Measurements from ENCODE around the gene SERPINB6. TPM values are rescaled to one million over a fixed set of nuclear protein-coding genes. Genes with fewer than 3 reads are reported as not detected.

SERPINB6 gene
- total RNA-seq, 1 donor from 2014 or later = 20.1 TPM

DNA sequence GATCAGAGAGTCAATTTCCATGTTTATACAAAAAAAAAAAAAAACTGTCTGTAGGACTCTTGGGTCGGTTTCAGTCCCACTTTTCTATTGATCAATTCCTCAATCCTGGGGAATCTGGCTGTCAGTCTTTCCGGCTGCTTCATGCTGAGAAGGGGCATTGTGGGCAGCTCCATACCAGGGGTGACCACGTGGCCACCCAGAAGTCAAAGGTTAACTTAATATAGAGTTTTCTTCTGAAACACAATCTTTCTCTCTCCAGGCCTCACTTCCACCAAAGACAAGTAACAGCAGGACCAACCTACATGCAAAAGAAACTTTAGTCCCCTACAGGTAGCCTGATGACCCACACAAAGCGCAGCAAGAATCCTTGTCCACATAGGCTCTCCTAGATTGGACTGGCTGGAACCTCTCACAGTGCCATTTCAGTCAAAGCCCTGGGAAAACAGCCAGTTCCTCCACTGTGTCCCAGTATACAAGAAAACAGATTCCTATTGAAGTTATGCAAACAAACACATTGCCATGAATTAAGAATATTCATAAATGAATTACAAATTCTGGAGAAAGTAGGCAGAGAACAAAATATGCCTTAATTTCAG is 49.7 kb downstream of the SERPINB6 start:
- no peak overlapping the region for H3K4me3 Mint-ChIP-seq
- no peaks in the 10 kb centered on the region for H3K27me3 Mint-ChIP-seq (ENCODE audit: low read depth)
- TF ChIP-seq, protein P1, sequence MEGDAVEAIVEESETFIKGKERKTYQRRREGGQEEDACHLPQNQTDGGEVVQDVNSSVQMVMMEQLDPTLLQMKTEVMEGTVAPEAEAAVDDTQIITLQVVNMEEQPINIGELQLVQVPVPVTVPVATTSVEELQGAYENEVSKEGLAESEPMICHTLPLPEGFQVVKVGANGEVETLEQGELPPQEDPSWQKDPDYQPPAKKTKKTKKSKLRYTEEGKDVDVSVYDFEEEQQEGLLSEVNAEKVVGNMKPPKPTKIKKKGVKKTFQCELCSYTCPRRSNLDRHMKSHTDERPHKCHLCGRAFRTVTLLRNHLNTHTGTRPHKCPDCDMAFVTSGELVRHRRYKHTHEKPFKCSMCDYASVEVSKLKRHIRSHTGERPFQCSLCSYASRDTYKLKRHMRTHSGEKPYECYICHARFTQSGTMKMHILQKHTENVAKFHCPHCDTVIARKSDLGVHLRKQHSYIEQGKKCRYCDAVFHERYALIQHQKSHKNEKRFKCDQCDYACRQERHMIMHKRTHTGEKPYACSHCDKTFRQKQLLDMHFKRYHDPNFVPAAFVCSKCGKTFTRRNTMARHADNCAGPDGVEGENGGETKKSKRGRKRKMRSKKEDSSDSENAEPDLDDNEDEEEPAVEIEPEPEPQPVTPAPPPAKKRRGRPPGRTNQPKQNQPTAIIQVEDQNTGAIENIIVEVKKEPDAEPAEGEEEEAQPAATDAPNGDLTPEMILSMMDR (conservative IDR thresholded peaks at IDR 0.05) = no peak
- no peaks in the 10 kb centered on the region for H3K9me3 Mint-ChIP-seq
- H3K36me3 Mint-ChIP-seq (ENCODE audit: low read depth) = peaks cover 7% of the 10 kb centered on the region
- peak overlapping the region; percentile 21 for H3K27ac Mint-ChIP-seq (ENCODE audit: unreplicated experiment)
- H3K4me1 Mint-ChIP-seq = peaks cover 31% of the 10 kb centered on the region
- DNase-seq (ENCODE audit: low read depth, low spot score) = no peak

DNA sequence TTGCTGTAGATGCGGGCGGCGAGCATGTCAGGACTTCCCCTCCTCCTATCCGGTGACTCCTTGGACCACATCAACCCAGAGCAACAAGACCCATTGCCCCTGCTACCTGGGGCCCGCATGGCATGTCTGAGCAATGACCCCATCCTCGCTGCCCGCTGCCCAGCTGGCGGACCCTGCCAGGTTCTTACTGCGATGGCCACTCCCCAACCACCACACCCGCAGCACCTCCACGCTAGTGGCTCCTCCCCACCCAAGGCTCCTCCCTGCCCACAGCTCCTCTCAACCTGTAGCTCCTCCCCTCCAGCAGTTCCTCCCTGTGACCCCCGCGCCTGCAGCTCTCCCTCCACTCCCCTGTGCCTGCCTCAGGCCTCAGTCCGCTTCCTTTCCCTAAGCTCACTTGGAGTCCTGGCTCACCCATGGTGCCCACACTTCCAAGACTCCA is 50.7 kb downstream of the SERPINB6 start:
- Mint-ChIP-seq H3K9me3 (no peaks in the 10 kb centered on the region), H3K27ac (ENCODE audit: unreplicated experiment) (peak overlapping the region; percentile 47), H3K27me3 (ENCODE audit: low read depth) (no peaks in the 10 kb centered on the region), H3K4me3 (no peak overlapping the region), H3K4me1 (peaks cover 32% of the 10 kb centered on the region), H3K36me3 (ENCODE audit: low read depth) (peaks cover 7% of the 10 kb centered on the region)
- DNase-seq (ENCODE audit: low read depth, low spot score) = no peak
- TF ChIP-seq, protein P1 (conservative IDR thresholded peaks at IDR 0.05) = no peak

DNA sequence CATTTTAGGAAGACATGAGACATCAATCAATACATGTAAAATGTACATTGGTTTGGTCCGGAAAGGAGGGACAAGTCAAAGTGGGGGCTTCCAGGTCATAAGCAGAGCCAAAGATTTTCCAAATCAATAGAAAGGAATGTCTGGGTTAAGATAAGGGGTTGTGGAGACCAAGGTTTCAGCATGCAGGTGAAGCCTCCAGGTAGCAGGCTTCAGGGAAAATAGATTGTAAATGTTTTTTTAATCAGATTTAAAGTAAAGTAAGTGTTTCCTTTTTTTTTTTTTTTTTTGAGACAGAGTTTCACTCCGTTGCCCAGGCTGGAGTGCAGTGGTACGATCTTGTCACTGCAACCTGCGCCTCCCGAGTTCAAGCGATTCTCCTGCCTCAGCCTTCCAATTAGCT is 51.5 kb downstream of the SERPINB6 start:
- no peak for DNase-seq (ENCODE audit: low read depth, low spot score)
- TF ChIP-seq, protein P1 (conservative IDR thresholded peaks at IDR 0.05) = no peak
- Mint-ChIP-seq H3K4me3 (peak overlapping the region; percentile 9), H3K9me3 (no peaks in the 10 kb centered on the region), H3K27ac (ENCODE audit: unreplicated experiment) (peak overlapping the region; percentile 54), H3K4me1 (peaks cover 30% of the 10 kb centered on the region), H3K36me3 (ENCODE audit: low read depth) (peaks cover 7% of the 10 kb centered on the region), H3K27me3 (ENCODE audit: low read depth) (no peaks in the 10 kb centered on the region)

DNA sequence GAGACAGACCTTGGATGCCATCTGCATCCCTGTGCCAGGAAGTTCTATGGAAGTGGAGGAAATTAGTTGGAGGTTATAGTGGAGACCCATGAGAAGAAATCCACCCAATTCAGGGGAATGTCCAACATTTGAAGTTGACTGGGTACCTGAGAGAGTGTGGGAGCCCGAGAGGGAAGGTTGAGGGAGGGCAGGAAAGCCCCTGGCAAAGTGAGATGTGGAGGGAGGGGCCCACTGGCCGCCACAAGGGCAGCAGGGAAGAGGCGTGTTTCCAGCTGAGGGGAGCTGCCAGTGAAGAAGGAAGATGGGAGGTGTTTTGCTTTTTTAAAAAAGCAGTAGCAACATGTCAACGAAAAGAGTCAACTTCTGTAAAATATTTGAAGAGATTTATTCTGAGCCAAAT is 52.0 kb downstream of the SERPINB6 start:
- H3K9me3 Mint-ChIP-seq = no peaks in the 10 kb centered on the region
- peaks cover 30% of the 10 kb centered on the region for H3K4me1 Mint-ChIP-seq
- no peak for DNase-seq (ENCODE audit: low read depth, low spot score)
- TF ChIP-seq, protein P1 (conservative IDR thresholded peaks at IDR 0.05) = no peak
- H3K27me3 Mint-ChIP-seq (ENCODE audit: low read depth) = no peaks in the 10 kb centered on the region
- H3K36me3 Mint-ChIP-seq (ENCODE audit: low read depth) = peaks cover 7% of the 10 kb centered on the region
- peak overlapping the region; percentile 9 for H3K4me3 Mint-ChIP-seq
- no peak overlapping the region for H3K27ac Mint-ChIP-seq (ENCODE audit: unreplicated experiment)

DNA sequence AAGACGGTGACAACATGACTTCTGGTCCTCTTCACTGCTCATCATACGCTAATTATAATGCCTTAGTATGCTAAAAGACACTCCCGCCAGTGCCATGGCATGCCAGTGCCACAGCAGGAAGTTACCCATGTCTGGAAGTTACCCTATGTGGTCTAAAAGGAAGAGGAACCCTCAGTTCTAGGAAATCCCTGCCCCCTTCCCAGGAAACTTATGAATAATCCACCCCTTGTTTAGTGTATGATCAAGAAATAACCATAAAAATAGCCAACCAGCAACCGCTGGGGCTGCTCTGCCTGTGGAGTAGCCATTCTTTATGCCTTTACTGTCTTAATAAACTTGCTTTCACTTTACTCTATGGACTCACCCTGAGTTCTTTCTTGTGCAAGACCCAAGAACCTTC is 52.4 kb downstream of the SERPINB6 start:
- Mint-ChIP-seq H3K36me3 (ENCODE audit: low read depth) (peaks cover 7% of the 10 kb centered on the region), H3K27ac (ENCODE audit: unreplicated experiment) (no peak overlapping the region), H3K9me3 (no peaks in the 10 kb centered on the region), H3K4me3 (no peak overlapping the region), H3K27me3 (ENCODE audit: low read depth) (no peaks in the 10 kb centered on the region), H3K4me1 (peaks cover 30% of the 10 kb centered on the region)
- no peak for DNase-seq (ENCODE audit: low read depth, low spot score)
- TF ChIP-seq, protein P1 (conservative IDR thresholded peaks at IDR 0.05) = no peak

All from neural crest cell (in vitro differentiated cells).